Measurements from ENCODE around the gene TMEM192. TPM values are rescaled to one million over a fixed set of nuclear protein-coding genes. Genes with fewer than 3 reads are reported as not detected.
"Not testable (repeated sequence)": the region's sequence is repeated elsewhere in the genome, so short reads cannot be mapped to it uniquely, and the experiment has no call there.

TMEM192 gene
- total RNA-seq, 1 donor from 2014 or later = 15.8 TPM

DNA sequence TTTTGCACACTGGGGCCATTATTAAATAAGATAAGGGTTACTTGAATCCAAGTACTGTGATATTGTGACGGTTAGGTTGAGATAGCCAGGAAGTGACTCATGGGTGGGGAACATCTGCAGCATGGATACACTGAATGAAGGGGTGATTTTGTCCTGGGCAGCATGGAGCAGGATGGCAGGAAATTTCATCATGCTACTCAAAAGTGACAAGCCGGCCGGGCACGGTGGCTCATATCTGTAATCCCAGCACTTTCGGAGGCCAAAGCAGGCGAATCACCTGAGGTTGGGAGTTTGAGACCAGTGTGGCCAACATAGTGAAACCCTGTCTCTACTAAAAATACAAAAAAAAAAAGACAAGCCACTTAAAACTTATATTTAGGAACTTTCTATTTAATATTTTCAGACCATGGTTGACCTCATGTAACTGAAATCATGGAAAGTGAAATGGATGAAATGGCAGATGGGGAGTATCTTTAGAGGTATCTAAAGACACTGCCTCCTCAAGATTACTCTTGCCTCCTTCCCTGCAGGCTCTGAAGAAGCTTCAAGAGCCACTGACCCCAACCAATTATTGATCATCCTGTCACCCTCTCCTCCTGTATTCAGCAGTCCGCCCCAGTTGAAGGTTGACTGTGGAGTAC is 84.8 kb downstream of the TMEM192 start:
- intact Hi-C loops (cut with DNase I) = no loop called here
- DNase-seq = no peak
- no peak for ATAC-seq (ENCODE audit: poor library complexity)

DNA sequence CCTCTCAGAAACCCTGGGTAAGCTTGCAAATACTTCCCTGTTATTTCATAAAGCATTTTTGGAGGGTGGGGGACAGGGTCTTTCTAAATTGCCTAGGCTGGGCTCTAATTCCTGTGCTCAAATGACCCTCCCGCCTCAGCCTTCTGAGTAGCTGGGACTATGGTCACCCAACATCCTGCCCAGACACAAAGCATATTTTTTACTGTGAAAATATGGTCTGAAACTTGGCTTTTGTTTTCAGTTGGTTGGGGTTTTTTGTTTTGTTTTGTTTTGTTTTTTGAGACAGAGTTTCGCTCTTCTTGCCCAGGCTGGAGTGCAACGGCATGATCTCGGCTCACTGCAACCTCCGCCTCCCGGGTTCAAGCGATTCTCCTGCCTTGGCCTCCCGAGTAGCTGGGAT is 86.9 kb downstream of the TMEM192 start:
- DNase-seq; intact Hi-C loops (cut with DNase I); ATAC-seq (ENCODE audit: poor library complexity): not testable (repeated sequence)

Other genes starting within 250 kb of the TMEM192 start
- not detected for gene APELA, start 235.7 kb downstream of the TMEM192 start, total RNA-seq
- 2.0 TPM for gene TRIM61, start 135.2 kb downstream of the TMEM192 start, total RNA-seq
- gene TRIM60, start 80.9 kb downstream of the TMEM192 start, total RNA-seq = not detected
- not detected for gene TRIM75, start 59.0 kb downstream of the TMEM192 start, total RNA-seq
- 7.3 TPM for gene KLHL2, start 94.7 kb upstream of the TMEM192 start, total RNA-seq
- gene MSMO1, start 214.8 kb upstream of the TMEM192 start, total RNA-seq = 6.2 TPM

Data from Right ventricle myocardium superior (tissue), 1 donor.